GM23248 (cell line): ENCODE measurements around the gene LRRC61. TPM values are rescaled to one million over a fixed set of nuclear protein-coding genes. Genes with fewer than 3 reads are reported as not detected.
"Not testable (repeated sequence)": the region's sequence is repeated elsewhere in the genome, so short reads cannot be mapped to it uniquely, and the experiment has no call there.

ENCODE experiments used
- DNase-seq: peaks from one replicate; pipeline ENCODE4 v3.0.0-alpha.2; 2015
- H2AFZ ChIP-seq: fragments of 200-600 bp; sonication (generic); 2 replicates; pipeline ENCODE4 v1.6.1; 2016; ENCODE audit warnings: antibody characterized with exemption
- H3F3A ChIP-seq: fragments of 200-600 bp; sonication (generic); 2 replicates; pipeline ENCODE4 v1.6.1; 2016; ENCODE audit warnings: mild to moderate bottlenecking, antibody characterized with exemption, mixed run types; ENCODE audit not compliant: insufficient read depth
- H3K27ac ChIP-seq: fragments of 200-600 bp; sonication (generic); 2 replicates; pipeline ENCODE4 v1.5.1; 2016; ENCODE audit warnings: mild to moderate bottlenecking
- H3K27me3 ChIP-seq: fragments of 200-600 bp; sonication (generic); replicated peaks from 2 replicates; pipeline ENCODE4 v1.6.1; 2016; ENCODE audit warnings: mild to moderate bottlenecking; ENCODE audit not compliant: insufficient read depth
- H3K36me3 ChIP-seq: fragments of 200-600 bp; sonication (generic); 2 replicates; pipeline ENCODE4 v1.6.1; 2016; ENCODE audit warnings: low read depth, mild to moderate bottlenecking
- H3K4me1 ChIP-seq: fragments of 200-600 bp; sonication (generic); 2 replicates; pipeline ENCODE4 v1.6.1; 2016; ENCODE audit warnings: mild to moderate bottlenecking; ENCODE audit not compliant: insufficient read depth
- H3K4me2 ChIP-seq: fragments of 200-600 bp; sonication (generic); one replicate; pipeline ENCODE4 v1.6.1; 2016; ENCODE audit warnings: mild to moderate bottlenecking; ENCODE audit not compliant: unreplicated experiment
- H3K4me3 ChIP-seq: fragments of 200-600 bp; sonication (generic); 2 replicates; pipeline ENCODE4 v1.5.1; 2016; ENCODE audit warnings: mild to moderate bottlenecking
- H3K79me2 ChIP-seq: fragments of 200-600 bp; sonication (generic); 2 replicates; pipeline ENCODE4 v1.6.1; 2016; ENCODE audit warnings: mild to moderate bottlenecking; ENCODE audit not compliant: insufficient read depth
- H3K9ac ChIP-seq: fragments of 200-600 bp; sonication (generic); 2 replicates; pipeline ENCODE4 v1.6.1; 2016; ENCODE audit warnings: mild to moderate bottlenecking
- H3K9me2 ChIP-seq: fragments of 200-600 bp; sonication (generic); 2 replicates; pipeline ENCODE4 v1.6.1; 2016; ENCODE audit warnings: mixed run types, mild to moderate bottlenecking, moderate library complexity; ENCODE audit not compliant: insufficient read depth
- H3K9me3 ChIP-seq: fragments of 200-600 bp; sonication (generic); one replicate; pipeline ENCODE4 v1.6.1; 2017; ENCODE audit warnings: low read depth
- H4K20me1 ChIP-seq: fragments of 200-600 bp; sonication (generic); 2 replicates; pipeline ENCODE4 v1.6.0; 2016; ENCODE audit not compliant: insufficient read depth
- WGBS, 2 experiments: methylation state at CpG; one replicate each; pipeline ENCODE4 v1.1.6; 2015 to 2017; ENCODE audit warnings: low lambda C conversion rate in 2 of 2, low coverage in 1 of 2; ENCODE audit errors: missing lambda C conversion rate in 2 of 2; 5-methylcytosine and 5-hydroxymethylcytosine counted together
- in situ Hi-C: fragments of 300-500 bp; cut with MboI; formaldehyde crosslinking; loops from 2 replicates; pipeline ENCODE4 v1.15.0; 2020
- polyA plus RNA-seq: library from polyadenylated mRNA; unstranded; fragments of >200 nt; fragmentation: Nextera tagmentation; extraction: Ambion mirVana; gene quantifications from 2 replicates; pipeline ENCODE4 v1.2.1, GENCODE V29; 2016
- total RNA-seq: library from RNA; depleted of rRNA; stranded (reverse); fragments of >200 nt; shearing (Covaris generic); gene quantifications from 2 replicates; pipeline ENCODE4 v1.2.3, GENCODE V29; 2014

LRRC61 gene
- total and polyA plus RNA-seq, 2 experiments from 2014 or later: not detected

DNA sequence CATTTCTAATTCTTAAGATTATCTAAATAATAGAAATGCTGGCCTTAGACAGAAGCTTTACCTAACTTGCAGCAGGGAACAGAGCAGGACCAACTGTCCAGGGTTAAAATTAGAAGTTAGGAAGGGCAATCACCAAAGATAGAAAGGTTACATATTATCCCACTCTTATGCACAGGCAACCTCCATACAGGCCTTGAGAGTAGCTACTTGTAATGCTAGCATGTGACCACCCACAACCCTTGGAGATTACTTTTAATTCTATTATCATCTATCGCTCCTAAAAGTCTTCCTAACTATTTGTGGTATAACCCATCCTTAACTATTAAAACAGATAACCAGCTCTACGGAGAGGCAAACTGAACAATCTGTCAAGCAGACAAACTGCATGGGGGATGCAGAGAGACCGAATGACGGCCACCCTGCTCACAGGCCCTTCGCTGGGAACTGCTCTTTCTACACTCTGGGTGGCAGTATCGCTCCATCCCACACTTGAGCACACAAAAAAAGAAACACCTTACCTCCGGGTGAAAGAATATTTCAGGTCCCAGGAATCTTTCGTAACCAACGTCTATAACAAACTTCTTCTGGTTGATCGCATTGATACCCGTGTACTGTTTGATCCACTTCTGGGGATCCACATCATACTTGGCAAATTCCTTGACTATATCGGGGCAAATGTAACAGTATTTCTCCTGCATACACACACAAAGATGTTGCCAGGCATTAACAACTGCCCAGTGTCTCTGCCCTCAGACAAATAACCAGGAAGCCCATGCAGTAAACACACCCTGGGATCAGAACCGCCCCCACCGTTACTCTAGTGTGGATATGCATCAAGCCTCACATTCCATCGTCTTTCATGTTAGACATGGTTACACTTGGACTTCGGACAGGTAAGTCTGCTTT lies 37.1 kb upstream of the LRRC61 start:
- DNase-seq: peak; percentile 14
- H3K4me2 ChIP-seq, H3K9me3 ChIP-seq, H3K36me3 ChIP-seq, H3K9me2 ChIP-seq, H3K79me2 ChIP-seq, H3K4me1 ChIP-seq, H3K27ac ChIP-seq, H4K20me1 ChIP-seq, H3F3A ChIP-seq, H2AFZ ChIP-seq, in situ Hi-C loops, H3K4me3 ChIP-seq, H3K27me3 ChIP-seq, H3K9ac ChIP-seq: not testable (repeated sequence)
- 20 to 21% methylated on average over 16 of the region's 16 CpGs for WGBS, 2 experiments

DNA sequence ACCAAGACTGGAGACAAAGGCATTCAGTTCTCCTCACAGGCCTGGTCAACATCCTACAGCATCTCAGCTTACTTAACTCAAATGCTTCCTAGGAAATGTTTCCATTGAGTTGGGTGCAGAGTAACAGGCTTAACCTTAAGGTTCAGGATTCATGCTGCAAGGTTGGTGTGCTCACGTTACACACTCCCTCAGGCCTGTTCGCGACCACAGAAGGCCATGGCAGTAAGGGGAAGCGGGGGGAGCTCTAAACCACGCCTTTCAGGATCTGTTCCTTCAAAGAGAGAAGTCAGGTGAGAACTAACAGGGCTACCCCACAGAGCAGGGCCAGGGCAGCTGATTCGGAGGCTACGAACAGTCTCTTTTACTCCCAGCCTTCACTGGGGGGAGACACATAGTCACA lies 35.3 kb upstream of the LRRC61 start:
- H3K9ac ChIP-seq, H3K27ac ChIP-seq, H3K27me3 ChIP-seq, DNase-seq, H4K20me1 ChIP-seq, H3K36me3 ChIP-seq, H3K4me3 ChIP-seq, H3K79me2 ChIP-seq, H3K9me3 ChIP-seq, H3F3A ChIP-seq, H3K9me2 ChIP-seq, H3K4me1 ChIP-seq, in situ Hi-C loops, H3K4me2 ChIP-seq, H2AFZ ChIP-seq: not testable (repeated sequence)
- WGBS, 2 experiments: 50 to 52% methylated on average over 7 of the region's 7 CpGs

DNA sequence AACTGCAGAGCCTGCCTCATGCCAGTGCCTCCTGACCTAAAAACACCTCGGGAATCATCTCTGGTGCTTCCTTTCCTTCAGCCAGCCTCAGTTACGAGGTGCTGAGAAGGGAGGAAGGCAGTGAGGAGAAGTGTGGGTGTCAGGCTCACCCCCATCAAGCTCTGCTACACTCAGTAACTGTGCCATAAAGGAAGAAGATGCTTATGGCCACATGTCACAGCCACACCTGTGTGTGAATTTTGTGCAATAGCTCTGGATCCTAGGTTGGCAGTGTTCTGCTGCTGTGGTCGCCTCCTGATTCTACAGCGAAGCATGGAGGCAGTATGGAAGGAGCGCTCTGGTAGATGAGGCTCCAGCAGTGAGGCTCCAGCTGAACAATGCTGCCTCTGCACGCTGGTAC lies 34.3 kb upstream of the LRRC61 start:
- H3K36me3 ChIP-seq, H3K4me3 ChIP-seq, H3K9me2 ChIP-seq, H3K9me3 ChIP-seq, H3K4me1 ChIP-seq, H3K4me2 ChIP-seq, in situ Hi-C loops, H2AFZ ChIP-seq, H3K79me2 ChIP-seq, H3K27me3 ChIP-seq, DNase-seq, H3F3A ChIP-seq, H3K27ac ChIP-seq, H3K9ac ChIP-seq, H4K20me1 ChIP-seq: not testable (repeated sequence)
- 47 to 62% methylated on average over 5 to 6 of the region's 6 CpGs for WGBS, 2 experiments

DNA sequence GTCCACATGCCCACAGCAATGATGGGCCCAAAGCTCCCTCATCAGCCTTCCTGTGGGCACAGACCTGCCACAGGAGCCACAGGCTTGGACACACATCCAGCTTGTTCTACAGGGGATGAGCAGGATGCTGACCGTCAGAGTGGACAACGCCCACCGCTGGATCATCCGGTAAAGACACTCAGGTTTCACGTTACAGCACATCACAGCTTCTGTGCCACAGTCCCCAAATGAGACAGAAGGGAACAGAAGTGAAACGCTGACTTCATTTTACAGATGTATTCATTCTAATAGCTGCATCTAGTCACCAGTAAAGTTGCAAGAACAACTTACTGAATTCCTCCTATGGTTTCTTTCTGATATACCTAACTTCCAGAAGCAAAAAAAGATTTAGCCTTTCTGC lies 32.8 kb upstream of the LRRC61 start:
- 33 to 35% methylated on average over 6 of the region's 6 CpGs for WGBS, 2 experiments
- H3K9me3 ChIP-seq, H2AFZ ChIP-seq, DNase-seq, H3K79me2 ChIP-seq, H4K20me1 ChIP-seq, H3K9me2 ChIP-seq, H3K36me3 ChIP-seq, in situ Hi-C loops, H3F3A ChIP-seq, H3K27me3 ChIP-seq, H3K4me1 ChIP-seq, H3K27ac ChIP-seq, H3K4me3 ChIP-seq, H3K9ac ChIP-seq, H3K4me2 ChIP-seq: not testable (repeated sequence)

DNA sequence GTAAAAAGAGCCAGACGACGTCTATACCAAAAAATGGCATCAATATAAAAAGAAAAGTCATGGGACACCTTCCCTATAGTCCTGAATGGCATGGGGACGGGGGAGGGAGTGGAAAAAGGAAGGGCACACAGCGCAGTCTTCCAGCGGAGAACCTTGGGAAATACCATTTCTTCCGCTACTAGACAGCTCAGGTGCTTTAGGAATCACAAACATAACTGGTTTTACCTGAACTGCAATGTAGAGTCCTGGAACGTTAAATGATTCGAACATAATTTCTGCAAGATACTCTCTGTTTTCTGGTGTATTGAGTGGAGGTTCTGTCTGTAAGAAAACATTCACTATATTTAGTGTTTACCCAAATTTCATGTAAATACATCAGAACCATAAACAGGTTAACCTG lies 28.1 kb upstream of the LRRC61 start:
- H3K4me2 ChIP-seq, H3K4me3 ChIP-seq, DNase-seq, H3K9me2 ChIP-seq, H4K20me1 ChIP-seq, H3K79me2 ChIP-seq, H2AFZ ChIP-seq, H3K36me3 ChIP-seq, H3K27ac ChIP-seq, H3K9ac ChIP-seq, H3K9me3 ChIP-seq, H3F3A ChIP-seq, in situ Hi-C loops, H3K4me1 ChIP-seq, H3K27me3 ChIP-seq: not testable (repeated sequence)
- 53 to 63% methylated on average over 8 of the region's 8 CpGs for WGBS, 2 experiments

DNA sequence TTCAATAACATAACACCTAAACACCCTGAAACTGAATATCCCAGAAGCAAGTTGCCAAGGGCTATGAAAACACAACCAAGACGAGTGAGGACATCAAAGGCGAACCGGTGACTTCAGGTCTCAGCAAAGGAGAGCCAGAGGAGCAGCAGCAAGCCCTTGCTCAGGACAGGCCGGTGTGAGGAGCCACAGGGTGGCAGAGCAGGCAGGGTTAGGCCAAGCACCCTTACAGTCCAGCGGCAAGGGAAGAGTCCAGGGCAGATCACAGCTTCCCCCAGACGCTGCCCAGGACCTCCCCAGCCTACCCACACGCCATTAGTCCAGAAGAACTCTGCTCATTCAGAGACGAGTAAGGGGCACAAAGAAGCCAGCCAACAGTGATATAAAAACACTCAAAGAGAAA lies 27.5 kb upstream of the LRRC61 start:
- H4K20me1 ChIP-seq, DNase-seq, H3K4me1 ChIP-seq, H3K4me3 ChIP-seq, H3F3A ChIP-seq, in situ Hi-C loops, H2AFZ ChIP-seq, H3K27ac ChIP-seq, H3K9ac ChIP-seq, H3K79me2 ChIP-seq, H3K9me2 ChIP-seq, H3K4me2 ChIP-seq, H3K9me3 ChIP-seq, H3K27me3 ChIP-seq, H3K36me3 ChIP-seq: not testable (repeated sequence)
- 68 to 80% methylated on average over 3 of the region's 8 CpGs for WGBS, 2 experiments

DNA sequence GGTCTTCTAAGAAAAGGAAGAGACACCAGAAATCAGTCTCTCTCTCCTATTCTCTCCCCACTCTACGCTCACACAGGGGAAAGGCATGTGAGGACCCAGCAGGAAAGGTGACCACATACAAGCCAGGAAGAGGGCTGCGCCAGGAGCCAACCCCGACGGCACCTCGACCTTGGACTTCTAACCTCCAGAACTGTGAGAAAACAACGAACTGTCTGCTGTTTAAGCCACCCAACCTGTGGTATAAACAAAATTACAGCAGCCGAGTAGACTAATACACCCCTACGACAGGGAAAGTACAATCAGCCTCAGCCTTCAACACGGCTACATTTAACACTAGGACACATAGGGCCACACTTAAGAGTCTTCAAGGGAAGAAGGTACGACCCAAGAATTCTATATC lies 26.4 kb upstream of the LRRC61 start:
- H3K4me3 ChIP-seq, H3K9me2 ChIP-seq, H3K4me2 ChIP-seq, H3K79me2 ChIP-seq, H3K36me3 ChIP-seq, H3K9ac ChIP-seq, in situ Hi-C loops, H3F3A ChIP-seq, H4K20me1 ChIP-seq, DNase-seq, H3K27ac ChIP-seq, H3K4me1 ChIP-seq, H2AFZ ChIP-seq, H3K9me3 ChIP-seq, H3K27me3 ChIP-seq: not testable (repeated sequence)
- WGBS, 2 experiments: 65 to 78% methylated on average over 8 to 9 of the region's 10 CpGs

DNA sequence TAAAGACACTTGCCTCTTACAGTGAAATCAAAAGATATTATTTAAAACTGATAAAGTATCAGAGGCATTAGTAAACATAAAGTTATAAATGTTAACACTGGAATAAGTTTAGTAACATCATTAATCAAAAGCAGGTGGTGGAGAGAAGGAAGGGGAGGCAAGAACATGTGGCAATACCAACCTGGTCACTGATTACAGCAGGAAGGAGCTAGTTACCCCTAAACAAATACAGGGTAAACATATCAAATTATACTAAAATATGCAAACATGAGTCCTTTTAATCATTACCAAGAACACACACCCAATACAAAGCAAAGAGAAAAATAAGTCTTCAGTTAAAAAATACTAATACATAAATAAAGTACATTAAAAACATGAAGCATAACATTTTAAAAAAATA lies 25.2 kb upstream of the LRRC61 start:
- DNase-seq, H3F3A ChIP-seq, H2AFZ ChIP-seq, H3K27me3 ChIP-seq, H3K4me1 ChIP-seq, H3K4me2 ChIP-seq, H3K9me3 ChIP-seq, H4K20me1 ChIP-seq, H3K79me2 ChIP-seq, H3K36me3 ChIP-seq, H3K9me2 ChIP-seq, H3K27ac ChIP-seq, in situ Hi-C loops, H3K4me3 ChIP-seq, H3K9ac ChIP-seq: not testable (repeated sequence)
